ENCODE measurements around the gene SCGB3A2.
"Not testable (repeated sequence)": the region's sequence is repeated elsewhere in the genome, so short reads cannot be mapped to it uniquely, and the experiment has no call there.

SCGB3A2 gene

DNA sequence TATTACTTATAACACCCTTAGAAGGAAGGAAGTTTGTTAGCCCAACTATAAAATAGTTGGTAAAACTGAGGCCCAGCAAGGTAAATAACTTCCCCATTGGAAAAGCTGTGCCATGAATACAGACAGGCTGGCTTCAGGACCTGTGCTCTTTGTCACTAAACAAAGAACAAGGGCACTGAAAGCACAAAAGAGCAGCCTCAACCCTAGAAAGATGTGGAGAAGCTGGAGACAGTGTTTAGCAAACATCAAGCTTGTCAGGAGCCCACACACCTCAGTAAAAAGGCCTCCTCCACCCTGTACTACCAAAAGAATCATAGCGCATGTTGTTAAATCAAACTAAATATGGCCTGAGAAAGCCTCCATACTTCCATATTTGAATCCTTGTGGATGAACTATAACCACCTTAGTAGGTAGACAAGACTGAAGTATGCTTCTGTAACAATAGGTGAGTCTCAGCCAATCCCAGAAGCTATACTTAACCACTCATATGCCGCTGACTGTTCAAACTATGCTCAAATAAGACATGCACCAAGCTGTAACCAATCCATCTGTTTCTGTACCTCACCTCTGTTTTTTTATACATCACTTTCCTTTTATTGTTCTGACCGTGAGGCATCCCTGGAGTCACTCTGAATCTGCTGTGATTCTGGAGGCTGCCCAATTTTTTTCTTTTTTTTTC, 18.4 kb upstream of the SCGB3A2 start:
- no peak overlapping the region for H3K4me3 ChIP-seq (ENCODE audit: low read depth, low read length)
- DNase-seq (ENCODE audit: low read depth): no peak
- TF ChIP-seq, protein P1, sequence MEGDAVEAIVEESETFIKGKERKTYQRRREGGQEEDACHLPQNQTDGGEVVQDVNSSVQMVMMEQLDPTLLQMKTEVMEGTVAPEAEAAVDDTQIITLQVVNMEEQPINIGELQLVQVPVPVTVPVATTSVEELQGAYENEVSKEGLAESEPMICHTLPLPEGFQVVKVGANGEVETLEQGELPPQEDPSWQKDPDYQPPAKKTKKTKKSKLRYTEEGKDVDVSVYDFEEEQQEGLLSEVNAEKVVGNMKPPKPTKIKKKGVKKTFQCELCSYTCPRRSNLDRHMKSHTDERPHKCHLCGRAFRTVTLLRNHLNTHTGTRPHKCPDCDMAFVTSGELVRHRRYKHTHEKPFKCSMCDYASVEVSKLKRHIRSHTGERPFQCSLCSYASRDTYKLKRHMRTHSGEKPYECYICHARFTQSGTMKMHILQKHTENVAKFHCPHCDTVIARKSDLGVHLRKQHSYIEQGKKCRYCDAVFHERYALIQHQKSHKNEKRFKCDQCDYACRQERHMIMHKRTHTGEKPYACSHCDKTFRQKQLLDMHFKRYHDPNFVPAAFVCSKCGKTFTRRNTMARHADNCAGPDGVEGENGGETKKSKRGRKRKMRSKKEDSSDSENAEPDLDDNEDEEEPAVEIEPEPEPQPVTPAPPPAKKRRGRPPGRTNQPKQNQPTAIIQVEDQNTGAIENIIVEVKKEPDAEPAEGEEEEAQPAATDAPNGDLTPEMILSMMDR (IDR thresholded peaks at IDR 0.05; ENCODE audit: insufficient read depth, low read depth, low read length, missing control alignments): no peak

DNA sequence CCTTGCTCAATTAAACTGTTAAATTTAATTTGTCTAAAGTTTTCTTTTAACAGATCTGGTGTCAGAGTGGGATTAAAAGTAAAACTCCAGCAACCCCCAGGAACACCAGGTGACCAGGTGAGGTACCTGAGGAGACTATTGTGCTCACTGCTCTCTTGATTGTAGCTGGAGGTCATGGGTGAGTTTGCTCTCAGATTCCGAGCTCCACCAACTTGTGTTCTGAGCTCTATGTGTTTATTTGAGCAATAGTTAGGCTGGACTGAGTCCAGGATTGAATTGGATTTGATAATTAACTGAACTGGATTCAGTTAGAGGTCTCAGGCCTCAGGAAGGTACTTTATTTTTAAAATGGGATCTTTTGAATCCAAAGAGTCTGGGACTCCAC, 17.9 kb upstream of the SCGB3A2 start:
- no peak for DNase-seq (ENCODE audit: low read depth)
- no peak overlapping the region for H3K4me3 ChIP-seq (ENCODE audit: low read depth, low read length)
- TF ChIP-seq, protein P1 (IDR thresholded peaks at IDR 0.05; ENCODE audit: insufficient read depth, low read depth, low read length, missing control alignments): no peak

DNA sequence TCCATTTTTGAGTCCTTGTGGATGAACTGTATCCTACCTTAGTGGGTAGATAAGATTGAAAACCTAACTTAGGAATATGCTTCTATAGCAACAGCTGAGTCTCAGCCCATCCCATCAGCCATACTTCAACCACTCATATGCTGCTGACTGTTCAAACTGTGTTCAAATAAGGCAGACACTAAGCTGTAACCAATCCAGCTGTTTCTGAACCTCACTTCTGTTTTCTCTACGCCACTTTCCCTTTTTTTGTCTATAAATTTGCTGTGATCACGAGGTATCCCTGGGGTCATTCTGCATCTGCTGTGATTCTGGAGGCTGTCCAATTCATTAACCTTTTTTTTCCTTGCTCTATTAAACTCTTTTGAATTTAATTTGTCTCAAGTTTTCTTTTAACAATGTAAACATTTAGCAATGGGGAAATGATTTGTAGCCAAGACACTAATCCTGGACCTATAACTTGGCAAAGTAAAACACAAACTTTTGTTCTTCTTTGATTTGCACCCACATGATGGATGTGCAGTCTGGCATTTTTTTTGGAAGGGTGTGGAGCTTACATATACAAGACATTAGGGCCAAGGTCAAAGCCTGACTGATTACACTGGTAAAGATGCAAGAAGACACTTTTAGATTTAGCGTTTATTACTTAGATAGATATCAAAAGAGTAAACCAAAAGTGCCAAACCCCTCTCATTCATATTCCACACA, 14.9 kb upstream of the SCGB3A2 start:
- no peak overlapping the region for H3K4me3 ChIP-seq (ENCODE audit: low read depth, low read length)
- TF ChIP-seq, protein P1 (IDR thresholded peaks at IDR 0.05; ENCODE audit: insufficient read depth, low read depth, low read length, missing control alignments): no peak
- no peak for DNase-seq (ENCODE audit: low read depth)

DNA sequence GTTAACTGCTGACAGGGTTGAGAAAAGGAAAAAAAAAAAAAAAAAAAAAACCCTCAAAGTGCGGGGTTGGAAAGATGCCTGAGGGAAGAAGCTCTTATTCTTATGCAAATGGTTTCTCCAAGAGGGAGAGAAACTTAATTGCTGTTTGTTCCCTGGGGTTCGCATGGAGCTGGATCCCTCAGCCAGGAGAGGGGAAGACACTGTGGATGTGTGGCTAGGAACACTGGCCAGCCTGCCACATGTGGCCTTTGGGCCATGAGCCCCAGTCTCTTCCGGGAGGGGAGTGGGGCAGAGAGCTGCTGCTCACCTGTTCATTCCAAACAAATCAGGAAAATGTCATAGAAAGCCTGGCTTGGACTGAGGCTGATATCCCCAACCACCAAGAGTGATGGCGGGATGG, 9.4 kb upstream of the SCGB3A2 start:
- TF ChIP-seq, protein P1 (IDR thresholded peaks at IDR 0.05; ENCODE audit: insufficient read depth, low read depth, low read length, missing control alignments): no peak
- DNase-seq (ENCODE audit: low read depth): no peak
- no peak overlapping the region for H3K4me3 ChIP-seq (ENCODE audit: low read depth, low read length)

DNA sequence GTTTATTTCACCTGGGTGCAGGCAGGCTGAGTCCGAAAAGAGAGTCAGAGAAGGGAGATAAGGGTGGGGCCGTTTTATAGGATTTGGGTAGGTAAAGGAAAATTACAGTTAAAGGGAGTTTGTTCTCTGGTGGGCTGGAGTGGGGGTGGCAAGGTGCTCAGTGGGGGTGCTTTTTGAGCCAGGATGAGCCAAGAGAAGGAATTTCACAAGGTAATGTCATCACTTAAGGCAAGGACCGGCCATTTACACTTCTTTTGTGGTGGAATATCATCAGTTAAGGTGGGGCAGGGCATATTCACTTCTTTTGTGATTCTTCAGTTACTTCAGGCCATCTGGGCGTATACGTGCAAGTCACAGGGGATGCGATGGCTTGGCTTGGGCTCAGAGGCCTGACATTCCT, 8.6 kb upstream of the SCGB3A2 start:
- not testable (repeated sequence) for H3K4me3 ChIP-seq (ENCODE audit: low read depth, low read length)

DNA sequence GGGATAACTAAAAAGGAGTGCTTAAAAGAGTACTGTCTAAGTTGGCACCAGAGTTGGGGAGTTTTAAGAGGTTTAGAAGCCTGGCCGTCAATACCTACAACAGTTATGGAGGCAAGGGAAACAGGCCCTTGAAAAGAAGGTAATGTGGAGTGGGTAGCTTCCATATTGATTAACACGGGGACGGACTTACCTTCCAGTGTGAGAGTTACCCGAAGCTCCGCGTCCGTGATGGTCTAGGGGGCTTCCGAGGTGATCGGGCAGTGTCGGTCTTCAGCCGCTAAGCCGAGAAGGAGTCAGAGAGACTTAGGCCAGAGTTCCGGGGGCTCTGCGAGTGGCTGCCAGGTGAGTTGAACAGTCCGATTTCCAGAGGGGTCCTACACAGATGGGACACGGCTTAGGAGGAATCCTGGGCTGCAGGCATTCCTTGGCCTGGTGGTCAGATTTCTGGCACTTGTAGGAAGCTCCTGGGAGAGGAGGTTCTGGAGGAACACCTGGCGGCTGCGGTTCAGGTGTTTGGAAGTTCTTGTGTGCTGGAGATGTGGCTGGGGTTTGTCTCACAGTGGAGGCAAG, 6.4 kb upstream of the SCGB3A2 start:
- not testable (repeated sequence) for DNase-seq (ENCODE audit: low read depth); H3K4me3 ChIP-seq (ENCODE audit: low read depth, low read length)

More for the DNA sequence above, 8.6 kb upstream of the SCGB3A2 start:
- DNase-seq (ENCODE audit: low read depth): not testable (repeated sequence)

DNA sequence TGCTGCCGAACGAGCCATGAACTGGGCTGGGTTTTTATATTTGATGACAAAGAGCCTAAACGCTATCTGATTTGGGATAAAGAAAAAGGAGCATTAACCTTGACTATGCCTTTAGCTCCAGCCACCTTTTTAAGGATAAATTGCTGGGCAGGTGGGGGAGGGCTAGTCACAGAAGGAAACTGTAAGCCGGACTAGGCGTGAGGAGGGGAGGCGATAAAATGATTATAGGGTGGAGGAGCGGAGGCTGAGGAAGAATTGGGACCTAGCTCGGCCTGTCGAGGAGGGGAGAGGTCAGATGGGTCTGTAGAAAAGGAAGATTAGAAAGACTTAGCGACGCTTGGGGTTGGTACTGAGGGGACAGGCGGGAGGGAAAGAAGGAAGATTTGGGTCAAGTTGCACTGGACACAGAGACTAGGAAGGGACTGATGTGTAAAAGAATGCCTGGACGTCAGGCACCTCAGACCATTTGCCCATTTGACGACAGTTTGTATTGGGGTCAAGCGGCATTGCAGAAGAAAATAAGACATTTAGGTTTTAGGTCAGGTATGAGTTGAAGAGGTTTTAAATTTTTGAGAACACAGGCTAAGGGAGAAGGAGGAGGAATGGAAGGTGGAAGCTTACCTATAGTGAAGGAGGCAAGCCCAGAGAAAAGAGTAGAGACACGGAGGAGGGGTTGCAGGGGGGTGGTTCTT, 5.6 kb upstream of the SCGB3A2 start:
- not testable (repeated sequence) for DNase-seq (ENCODE audit: low read depth); H3K4me3 ChIP-seq (ENCODE audit: low read depth, low read length)

DNA sequence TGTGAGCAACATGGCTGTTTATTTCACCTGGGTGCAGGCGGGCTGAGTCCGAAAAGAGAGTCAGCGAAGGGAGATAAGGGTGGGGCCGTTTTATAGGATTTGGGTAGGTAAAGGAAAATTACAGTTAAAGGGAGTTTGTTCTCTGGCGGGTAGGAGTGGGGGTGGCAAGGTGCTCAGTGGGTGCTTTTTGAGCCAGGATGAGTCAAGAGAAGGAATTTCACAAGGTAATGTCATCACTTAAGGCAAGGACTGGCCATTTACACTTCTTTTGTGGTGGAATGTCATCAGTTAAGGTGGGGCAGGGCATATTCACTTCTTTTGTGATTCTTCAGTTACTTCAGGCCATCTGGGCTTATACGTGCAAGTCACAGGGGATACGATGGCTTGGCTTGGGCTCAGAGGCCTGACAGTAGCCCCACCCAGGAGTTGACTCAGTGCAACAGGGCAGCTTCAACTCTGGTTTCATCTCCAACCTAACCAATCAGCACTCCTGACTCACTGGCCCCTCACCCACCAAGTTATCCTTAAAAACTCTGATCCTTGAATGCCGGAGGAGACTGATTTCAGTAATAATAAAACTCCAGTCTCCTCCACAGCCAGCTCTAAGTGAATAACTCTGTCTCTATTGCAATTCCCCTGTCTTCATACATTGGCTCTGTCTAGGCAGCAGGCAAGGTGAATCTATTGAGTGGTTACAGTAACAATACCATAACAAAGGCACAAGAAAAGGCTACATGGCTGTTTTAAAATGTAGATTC, 4.2 kb upstream of the SCGB3A2 start:
- not testable (repeated sequence) for H3K4me3 ChIP-seq (ENCODE audit: low read depth, low read length); DNase-seq (ENCODE audit: low read depth)

Measured in GM12865 (cell line).